GM12801 (cell line): ENCODE measurements around the gene MAGEB1.

Experiments
- CTCF ChIP-seq: IDR thresholded peaks from one replicate; pipeline ENCODE4 v1.5.1; 2011; ENCODE audit warnings: control low read depth; ENCODE audit not compliant: insufficient read length; ENCODE audit errors: extremely low read depth

The MAGEB1 gene

DNA sequence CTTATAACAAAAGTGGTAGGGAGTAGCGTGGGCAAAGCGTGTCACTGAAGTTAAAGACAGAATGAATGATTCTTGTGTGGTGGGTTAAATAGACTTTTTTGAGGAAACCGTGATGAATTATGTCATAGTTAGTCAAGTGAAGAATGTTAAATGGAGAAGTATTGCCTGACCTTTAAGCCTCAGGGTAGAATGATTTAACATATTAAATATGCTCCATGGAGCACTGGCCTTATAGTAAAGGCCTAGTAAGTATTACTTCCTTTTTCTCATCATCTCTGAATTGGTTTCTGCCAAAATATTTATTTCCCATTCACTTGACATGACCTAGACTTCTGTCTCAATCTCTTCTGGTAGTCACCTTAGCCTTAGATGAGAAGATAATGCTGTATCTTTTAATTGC lies 23.7 kb downstream of the MAGEB1 start:
- TF ChIP-seq CTCF: no peak

GRCh38 chrX:30275498-30275897 lies 28.6 kb downstream of the MAGEB1 start:
- TF ChIP-seq CTCF: no peak

DNA sequence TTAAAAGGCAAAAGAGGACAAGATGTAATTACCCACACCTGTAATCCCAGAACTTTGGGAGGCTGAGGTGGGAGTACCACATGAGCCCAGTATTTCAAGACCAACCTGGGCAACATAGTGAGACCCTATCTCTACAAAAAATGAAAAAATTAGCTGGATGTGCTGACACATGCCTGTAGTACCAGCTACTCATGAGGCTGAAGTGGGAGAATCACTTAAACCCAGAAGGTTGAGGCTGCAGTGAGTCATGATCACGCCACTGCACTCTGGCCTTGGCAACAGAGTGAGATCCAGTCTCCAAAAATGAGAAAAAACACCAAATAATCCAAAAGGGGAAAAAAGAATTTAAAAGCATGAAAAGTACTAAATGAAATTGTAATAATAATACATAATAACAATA lies 31.4 kb downstream of the MAGEB1 start:
- TF ChIP-seq CTCF: no peak

DNA sequence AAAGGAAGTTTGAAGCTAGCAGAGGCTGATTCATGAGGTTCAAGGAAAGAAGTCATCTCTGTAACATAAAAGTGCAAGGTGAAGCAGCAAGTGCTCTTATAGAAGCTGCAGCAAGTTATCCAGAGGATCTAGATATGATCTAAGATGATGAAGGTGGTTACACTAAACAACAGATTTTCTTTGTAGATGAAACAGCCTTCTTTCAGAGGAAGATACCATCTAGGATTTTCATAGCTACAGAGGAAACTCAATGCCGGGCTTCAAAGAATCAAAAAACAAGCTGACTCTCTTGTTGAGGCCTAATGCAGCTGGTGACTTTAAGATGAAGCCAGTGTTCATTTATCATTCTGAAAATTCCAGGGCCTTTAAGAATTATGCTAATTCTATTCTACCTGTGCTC lies 33.5 kb downstream of the MAGEB1 start:
- no peak for TF ChIP-seq CTCF

- TF ChIP-seq CTCF: no peak
Observed at GRCh38 chrX:30282527-30282926, 35.6 kb downstream of the MAGEB1 start.

DNA sequence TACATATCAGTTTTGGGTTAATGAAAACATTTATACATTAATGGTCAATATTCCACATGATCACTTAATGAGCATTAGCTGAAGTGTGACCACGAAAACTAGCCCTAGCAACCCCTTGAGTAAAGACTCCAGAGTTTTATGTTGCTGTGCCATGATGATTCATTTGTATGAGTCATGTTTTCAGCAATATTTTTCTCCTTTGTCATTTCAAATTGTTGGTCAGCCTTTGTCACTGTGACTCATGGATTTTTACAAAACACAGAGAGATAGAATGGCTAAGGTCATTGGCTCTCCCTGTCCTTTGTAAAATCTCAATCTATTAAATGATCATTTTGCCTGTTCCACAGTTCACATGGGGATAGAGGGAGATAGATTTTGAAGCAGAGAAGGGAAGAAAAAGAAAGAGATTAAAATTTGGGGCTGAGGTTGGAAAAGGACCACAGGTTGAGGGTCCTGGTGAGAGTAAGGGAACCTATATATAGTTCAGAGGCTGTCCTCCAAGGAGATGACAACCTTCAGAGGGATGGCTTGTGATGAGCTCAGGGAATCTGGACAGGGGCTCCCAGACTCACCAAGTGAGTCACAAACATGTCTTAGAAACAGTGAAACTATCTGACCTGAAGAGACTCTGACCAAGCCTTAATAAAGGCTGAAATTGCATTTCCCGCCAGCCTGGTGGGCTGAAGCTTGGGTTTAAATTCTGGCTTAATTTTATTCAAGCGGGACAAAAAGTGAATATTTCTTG lies 36.7 kb downstream of the MAGEB1 start:
- TF ChIP-seq CTCF: no peak

DNA sequence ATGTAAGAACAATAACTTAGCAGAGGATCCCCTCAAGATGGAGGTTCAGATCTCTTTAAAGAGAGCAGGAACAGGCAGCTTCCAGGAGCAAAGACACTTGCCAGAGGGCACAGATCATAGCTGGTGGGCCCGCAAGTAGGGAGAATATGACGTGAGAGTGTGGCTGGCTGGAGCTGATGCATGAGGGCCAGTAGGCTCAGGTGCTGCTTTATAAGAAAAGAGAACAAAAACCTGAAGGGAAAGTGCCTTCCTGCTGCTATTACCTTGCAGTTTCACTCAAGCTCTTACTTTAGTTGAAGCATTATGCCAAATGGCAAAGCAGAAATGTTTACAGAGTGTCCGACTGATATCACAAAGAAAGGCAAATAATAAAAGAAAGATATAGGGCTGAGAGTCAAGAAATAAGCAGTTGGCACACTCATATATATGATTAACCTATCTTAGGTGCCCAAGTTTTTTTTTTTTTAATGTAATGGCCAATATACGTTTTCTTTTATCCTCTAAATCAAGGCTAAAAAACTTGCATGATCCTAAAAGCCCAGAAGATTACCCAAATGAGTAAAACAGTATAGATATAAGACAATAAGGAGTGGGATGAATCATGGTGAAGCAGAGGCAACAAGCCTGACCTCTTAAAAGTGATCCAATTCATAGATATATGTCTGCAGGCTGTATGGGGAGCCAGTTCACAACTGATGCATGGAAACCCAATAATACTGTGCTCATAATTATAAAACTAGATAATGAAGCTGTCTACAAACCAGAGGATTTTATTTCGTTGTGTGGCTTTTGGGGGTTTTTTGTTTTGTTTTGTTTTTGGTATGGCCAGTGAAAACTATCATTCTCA lies 49.7 kb downstream of the MAGEB1 start:
- TF ChIP-seq CTCF: no peak
